Stimulated activated CD4-positive, alpha-beta T cell treated with anti-CD3 and anti-CD28 coated beads, Interleukin-2, amount 100 ng/mL, for 4 hours (primary cell): ENCODE results near the gene SYNE3.

Source experiments
- DNase-seq: peaks from one replicate; pipeline ENCODE4 v3.0.0-alpha.2; 2020; ENCODE audit warnings: low read depth

Gene SYNE3

DNA sequence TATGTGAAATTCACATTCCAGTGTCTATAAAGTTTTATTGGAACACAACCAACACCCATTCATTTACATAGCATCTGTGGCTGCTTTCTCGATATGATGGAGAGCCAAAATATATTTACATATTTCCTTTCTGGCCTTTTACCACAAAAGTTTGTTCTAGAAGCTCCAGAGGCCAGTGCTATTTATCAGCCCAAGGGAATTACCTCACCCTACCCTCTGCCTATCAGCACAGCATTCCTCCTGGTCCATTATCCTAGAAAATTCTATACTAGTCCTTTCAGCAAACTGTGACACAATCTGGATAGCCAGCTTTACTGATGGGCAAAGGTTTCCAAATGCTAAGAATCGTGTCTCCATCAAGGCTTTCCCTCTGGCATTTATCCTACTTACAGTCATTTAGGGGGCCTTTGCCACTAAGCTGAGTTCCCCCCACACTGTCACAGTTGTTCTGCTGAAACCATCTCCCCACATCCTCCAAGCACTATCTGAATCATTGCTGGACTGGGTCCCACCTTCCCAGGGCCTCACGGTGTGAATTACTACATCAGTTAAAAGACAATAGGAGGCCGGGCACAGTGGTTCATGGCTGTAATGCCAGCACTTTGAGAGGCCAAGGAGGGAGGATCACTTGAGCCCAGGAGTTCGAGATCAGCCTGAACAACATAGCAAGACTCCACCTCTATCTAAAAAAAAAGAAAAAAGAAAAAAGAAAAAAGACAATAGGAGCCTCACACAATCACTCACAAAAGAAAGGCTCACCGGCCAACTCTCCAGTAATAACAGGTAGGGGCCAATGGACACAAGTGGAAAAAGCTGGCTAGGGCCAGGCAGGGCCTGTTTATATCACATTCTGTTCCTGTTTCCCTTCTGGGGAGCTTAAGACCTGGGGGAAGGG, 12.1 kb downstream of the SYNE3 start:
- no peak for DNase-seq

DNA sequence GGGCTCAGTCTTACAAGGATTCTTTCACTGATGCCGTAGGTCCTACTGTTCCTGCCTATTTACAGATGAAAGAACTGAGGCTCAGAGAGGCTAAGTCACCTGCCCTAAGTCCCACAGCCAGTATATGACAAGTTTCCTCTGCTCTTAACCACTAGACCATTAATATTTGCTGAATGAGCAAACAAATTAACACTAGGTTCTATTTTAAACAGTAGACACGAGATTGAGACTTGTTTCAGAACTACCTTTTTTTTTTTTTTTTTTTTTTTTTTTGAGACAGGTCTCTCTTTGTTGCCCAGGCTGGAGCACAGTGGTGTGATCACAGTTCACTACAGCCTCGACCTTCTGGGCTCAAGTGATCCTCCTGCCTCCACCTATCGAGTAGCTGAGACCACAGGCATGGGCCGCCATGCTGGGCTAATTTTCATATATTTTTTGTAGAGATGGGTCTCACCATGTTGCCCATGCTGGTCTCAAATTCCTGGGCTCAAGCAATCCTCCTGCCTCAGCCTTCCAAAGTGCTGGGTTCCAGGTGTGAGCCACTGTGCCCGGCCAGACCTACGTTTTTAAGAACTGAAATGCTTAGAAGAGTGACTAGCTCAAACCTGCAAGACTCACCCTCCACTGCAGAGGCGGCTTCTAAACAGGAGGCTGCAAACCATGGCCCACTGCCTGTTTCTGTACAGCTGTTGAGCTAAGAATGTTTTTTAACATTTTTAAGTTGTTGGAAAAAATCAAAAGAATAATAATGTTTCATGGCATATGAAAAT, 12.9 kb downstream of the SYNE3 start:
- no peak for DNase-seq

DNA sequence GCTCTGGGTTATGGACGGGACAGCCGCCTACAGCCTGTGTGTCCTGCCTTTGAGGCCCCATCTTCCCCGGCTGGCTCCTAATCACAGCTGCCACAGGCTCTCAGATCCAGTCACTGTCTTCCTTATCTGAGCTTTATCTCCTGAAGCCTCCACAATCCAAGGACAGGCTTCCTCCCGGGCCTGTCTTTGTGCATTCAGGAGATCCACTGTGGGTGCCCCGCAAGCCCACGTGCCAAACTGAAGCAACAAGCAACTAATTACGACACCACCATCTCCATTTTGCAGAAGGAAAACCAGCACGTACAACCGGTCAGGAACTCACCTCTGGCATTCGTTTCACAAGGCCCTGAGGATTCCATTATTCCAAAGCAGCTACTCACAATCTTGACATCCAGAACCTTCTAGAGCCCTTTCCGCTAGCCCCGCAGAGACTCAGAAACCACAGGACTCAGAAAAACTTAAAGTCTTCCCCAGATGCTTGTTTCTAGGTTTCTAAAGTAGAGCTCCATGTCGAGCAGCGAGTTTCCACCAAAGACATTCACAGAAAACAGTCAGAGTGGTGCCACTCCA, 14.0 kb downstream of the SYNE3 start:
- no peak for DNase-seq

DNA sequence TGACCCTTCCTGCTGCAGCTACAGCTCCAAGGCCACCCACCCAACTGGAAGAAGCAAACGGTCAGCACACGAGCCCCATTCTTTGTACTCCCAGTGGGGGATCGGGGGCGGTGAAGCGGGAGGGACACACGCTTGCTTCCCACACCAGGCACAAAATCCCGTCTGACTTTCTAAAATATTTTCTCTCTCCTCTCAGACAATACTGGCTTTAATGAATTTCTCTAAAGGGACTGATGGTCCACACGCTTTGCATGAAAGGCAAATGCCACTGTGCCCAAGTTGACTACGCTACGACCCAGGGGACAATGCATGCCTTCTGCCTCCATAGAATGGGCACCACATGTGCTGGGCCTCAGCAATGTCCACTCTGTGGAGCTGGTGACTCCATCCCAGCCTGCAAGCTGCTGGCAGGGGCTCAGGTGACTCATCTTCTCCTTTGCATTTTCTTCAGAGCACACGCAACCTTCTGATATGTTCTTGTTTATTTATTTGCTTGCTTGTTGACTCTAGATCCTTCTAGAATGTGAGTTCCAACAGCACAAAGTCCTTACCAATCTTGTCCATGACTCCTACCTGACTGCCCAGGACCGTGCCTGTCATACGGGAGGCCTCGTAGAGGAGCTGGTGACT, 15.6 kb downstream of the SYNE3 start:
- no peak for DNase-seq

DNA sequence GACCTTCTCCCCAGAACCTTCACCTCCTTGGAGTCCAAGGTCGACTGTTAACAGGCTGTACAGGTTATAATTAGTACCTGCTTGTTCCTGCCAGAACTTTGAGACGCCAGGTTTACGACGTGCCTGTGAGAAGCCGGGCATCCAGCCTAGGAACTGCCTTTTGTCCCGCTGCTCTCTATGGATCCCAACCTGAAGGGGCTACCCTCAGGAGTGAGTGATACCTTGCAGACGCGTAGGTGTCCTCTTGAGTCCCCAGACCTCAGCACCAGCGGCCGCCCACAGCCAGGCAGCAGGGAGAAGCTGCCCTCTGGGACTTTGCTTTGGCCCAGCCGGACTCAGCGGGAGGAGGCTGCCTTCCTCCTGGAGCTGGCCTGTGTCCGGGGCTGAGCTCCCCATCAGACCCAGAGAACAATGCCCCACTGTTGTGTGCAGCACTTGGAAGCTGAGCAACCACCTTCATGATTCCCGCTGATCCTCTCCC, 16.2 kb downstream of the SYNE3 start:
- DNase-seq: no peak

DNA sequence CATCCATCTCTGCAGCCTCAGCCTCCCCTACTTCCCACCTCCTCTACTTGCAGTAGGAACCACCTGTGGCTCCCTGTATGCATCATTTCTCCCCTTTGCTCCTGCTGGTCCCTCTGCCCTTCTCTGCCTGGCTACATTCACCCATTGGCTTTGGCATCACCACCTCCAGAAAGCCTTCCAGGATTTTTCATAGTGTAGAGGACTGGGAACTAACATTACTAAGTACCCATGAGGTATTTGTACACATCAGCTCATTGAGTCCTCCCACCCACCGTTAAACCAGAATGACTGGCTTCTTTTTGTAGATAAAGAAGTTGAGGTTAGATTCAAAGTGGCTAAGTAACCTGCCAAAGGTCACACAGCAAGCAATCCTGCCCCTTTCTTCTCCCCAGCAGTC, 17.1 kb downstream of the SYNE3 start:
- no peak for DNase-seq

DNA sequence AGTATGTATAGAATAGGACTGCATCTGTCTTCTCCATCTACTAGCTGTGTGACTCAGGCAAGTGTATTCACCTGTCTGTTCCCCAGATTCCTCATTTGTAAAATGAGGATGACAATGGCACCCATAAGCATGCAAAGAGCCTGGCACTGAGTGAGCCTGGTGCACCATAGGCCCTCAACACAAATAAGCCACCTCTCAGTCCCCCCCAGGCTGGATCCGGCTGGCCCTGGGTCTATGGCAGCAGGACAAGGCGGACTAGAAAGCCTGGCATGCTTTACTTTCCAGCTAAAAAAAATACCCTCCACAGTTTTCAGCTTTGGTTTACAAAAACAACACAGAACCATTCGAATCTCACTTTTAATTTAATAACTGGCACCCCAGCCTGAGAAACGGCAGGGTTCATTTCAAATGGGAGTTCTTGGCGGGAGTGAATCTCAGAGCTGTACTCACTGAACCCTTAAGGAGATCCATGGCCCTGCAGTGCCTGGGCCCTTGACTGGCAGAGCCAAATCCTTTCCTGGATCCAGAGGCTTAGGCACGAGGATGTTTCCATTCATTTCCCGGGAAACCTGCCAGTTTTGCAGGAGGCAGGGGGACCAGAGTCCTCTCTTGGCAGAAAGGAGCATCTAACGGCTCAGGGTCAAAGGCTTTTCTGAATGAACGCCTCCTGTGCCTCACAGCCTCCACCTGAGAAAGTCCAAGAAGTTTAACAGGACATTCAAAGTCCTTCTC, 17.7 kb downstream of the SYNE3 start:
- DNase-seq: no peak

DNA sequence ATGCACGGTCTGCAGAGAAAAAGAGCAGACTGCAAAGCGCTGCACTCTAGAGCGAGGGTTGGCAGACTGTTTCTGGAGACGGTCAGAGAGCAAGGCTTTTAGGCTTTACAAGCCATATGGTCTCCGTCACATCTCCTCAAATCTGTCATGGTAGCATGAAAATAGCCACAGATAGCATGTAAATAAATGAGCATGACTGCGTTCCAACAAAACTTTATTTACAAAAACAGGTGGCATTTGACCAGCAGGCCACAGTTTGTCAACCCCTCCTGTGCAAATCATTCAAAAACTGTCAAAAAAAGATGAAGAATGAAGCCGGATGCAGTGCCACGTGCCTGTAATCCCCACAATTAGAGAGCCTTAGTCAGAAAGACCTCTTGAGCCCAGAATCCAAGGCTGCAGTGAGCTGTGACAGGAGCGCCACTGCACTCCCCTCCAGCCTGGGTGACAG, 18.9 kb downstream of the SYNE3 start:
- no peak for DNase-seq

DNA sequence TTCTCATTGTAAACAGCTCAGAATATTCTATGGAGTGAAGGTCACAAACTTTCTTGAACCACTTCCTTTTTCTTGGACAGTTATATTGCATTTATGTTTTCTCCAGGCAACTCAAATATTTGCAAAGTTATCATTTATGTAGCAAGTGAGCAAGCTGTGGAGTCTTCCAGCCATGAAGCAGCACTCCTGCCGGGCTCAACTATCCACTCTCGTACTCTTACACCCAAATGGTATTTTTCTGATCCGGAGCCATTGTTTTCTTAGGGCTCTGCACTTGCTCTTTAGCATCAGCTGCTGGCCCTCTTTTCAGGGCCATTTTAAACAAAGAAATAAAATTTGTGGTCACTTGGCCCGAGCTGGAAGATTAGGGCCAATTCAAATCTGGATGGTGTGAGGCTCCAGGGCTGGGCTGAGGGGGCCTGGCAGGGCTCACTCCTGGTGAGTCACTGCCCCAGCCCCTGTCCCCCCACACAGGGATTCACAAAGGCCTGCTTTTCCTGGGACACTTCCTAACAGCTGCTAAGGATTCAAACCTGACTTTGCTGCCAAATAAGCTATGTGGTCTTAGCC, 19.7 kb downstream of the SYNE3 start:
- no peak for DNase-seq

DNA sequence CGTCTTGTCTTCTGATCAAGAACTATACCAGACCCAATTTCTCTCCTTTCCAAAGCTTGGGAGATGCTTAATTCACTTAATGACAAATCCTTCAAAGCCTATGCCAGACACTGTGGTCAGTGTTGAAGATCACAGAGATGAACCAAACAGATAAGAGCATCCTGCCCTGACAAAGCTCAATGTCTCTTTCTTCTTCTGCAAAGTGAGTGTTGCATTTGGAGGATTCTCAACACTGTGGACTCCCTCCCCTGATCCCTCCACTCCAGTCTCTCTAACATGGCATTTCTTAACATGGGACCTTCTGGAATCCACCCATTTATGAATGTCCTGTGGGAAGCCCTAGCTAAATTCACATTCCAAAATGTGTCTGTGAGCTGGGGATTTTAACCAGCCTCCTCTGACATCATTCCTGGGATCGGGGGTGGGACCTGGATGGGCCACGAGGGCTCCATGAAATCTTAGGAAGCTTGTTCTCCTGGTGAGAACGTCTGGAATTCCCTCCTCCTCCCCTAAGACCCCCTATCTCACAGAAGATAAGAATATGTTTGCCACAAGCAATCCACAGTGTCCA, 20.3 kb downstream of the SYNE3 start:
- DNase-seq: no peak

DNA sequence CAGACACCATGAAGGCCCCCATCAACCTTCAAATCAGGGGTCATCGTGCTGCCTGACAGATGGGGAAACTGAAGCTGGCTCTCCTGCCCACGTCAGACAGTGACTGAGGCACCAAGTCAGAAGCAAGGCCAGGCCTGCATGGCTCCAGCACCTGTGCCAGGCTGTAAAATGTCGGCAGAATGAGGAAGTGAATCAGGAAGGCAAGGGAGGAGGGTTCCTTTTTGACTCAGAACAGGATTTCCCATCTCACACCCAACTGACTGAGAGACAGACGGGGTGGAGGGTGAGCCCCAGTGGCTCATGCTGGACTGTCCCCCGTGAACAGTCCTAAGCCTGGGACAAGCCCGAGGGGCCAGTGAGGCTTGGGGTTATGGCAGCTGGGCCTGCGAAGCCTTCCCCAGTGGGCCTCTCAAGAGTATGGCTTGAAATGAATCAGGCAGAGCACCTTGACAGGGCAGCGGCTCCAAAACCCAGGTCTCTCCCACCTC, 20.9 kb downstream of the SYNE3 start:
- no peak for DNase-seq

DNA sequence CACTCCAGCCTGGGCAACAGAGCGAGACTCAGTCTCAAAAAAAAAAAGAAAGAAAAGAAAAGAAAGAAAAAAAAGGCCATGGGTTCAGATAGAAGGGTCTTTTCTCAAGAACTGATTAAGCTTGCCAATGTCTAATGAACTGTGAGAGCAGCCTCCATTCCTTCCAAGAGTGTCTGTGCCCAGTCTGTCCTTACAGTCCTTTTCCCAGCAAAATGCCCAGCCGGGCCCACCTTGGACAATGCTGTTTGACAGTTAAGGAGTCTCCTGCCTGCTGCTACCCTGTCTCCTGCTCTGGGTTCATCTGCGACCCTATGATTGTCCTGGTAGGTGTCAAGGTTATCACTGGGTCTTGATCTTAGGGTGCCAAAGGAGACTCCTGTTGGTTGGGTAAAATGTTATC, 21.4 kb downstream of the SYNE3 start:
- no peak for DNase-seq

DNA sequence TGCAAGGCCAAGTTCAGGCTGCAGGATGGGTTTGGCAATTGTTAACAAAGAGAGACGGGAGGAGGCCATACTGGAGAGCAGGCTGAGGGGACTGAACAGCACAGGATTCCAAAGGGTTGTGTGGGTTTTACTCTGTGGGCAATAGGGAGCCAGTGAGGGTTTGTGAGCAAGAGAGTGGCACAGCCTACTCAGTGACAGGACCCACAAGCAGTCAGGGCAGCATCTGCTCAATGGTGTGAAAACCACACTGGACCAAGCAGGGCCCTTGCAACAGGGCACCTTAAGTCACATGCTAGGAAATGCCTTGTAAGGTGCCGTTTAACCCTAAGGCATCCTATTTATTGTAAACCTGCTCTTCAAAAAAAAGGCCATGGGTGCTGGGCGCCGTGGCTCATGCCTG, 22.0 kb downstream of the SYNE3 start:
- DNase-seq: no peak

DNA sequence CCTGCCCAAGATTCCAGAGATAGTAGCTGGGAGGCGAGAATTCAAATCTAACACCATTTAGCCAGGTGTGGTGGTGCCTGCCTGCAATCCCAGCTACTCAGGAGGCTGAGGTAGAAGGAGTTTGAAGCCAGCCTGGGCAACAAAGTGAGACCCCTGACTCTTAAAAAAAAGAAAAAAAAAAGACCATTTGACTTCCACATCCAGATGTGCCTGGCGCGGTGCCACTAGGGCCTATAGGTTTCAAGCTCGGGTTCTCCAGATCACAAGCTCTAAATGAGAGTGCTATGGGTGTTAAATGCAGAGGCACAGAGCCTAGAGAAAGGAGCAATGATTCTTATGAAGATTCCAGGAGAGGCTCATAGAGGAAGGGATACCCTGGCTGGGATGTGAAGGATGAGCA, 22.5 kb downstream of the SYNE3 start:
- no peak for DNase-seq

DNA sequence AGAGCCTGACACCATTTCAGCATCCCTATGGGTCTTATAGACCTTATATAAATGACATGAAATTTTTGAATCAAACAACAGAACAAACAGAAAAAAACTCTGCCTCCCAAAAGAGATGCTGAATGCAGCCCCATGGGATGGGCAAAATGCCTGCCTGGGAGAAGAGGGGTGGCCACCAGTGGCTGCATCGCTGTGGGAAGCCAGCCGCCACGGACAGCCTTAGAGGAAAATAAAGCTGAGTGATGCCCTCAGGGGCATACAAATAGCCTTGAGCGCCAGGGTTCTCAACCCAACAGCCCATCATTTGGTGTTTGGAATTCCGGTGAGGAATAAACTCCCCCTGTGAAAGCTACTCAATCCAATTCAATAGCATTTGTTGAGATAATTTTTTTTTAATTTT, 22.9 kb downstream of the SYNE3 start:
- DNase-seq: no peak

DNA sequence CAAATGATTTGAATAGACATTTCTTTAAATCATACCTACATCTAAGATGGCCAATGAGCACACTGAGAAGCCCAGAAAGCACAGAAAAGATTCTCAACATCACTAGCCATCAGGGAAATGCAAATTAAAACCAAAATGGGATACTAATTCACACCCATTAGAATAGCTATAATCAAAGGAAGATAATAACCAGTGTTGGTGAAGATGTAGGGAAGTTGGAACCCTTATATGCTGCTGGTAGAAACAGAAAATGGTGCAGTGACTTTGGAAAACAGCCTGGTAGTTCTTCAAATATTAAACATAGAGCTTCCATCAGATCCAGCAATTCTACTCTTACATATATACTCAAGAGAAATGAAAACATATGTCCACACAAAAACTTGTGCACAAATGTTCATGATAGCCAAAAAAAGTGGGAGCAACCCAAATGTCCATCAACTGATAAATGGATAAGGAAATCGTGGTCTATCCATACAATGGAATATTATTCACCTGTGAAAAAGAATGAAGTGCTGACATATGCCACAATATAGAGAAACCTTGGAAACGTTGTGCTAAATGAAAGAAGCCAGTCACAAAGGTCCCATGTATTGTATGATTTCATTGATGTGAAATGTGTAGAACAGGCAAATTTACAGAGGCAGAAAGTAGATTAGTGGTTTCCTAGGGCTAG, 24.4 kb downstream of the SYNE3 start:
- no peak for DNase-seq

DNA sequence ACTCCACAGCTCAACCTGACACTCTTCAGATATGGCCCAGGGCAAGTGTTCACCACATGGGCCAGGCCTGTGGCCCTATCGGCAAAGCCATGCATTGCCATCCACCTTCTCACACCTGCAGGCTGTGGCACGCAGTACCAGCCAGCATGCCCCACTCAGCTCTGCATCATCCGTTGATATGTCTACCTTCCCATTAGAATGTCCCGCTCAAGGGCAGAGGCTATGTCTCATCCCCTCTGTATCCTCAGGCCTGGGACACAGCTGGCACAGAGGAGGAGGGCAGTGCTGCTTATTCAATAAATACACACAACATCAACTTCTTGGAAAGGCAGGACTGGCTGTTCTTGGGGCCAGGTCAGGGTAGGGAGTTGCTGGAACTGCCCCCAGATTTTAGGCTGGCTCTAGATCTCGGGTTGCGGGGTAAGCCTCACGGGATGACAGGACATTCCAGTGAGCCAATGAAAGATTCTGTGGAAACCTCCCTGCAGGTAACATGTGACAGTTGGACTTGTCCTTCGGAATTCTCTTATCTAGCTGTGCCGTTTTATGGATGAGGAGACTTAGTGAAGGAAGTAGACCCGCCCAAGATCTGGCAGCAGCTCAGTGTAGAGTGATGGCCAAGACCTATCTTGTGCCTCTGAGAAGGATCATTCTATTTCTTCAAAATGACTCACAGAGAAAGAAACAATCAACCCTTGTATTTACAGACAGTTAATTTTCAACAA, 25.6 kb downstream of the SYNE3 start:
- no peak for DNase-seq

DNA sequence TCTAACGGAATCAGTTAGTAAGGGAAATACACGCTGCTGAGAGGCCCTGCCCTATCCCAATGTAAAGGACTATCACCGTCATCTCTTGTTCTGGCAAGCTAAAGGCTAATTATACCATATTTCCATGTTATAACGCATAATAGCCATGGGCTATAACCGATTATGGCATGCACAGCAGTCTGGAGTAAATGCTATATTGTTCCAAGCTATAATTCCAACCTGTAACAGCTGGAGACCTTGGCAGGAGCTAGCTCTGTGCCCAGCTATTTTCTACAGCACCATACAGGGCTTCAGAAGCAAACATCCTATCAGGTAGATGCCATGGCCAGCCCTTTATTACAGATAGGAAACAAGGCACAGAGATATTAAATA, 26.3 kb downstream of the SYNE3 start:
- no peak for DNase-seq
